A549 (cell line): Measurements from ENCODE around the gene FGFR2. TPM values are rescaled to one million over a fixed set of nuclear protein-coding genes. Genes with fewer than 3 reads are reported as not detected.

Source experiments
- ATAC-seq, 2 experiments: fragments of 200-7000 bp in 1 of 2; fragments of >200 bp in 1 of 2; cut with Nextera tagmentation in 1 of 2; cut with Tn5 transposase in 1 of 2; 3 replicates each; pipeline versions ENCODE4 v1.8.0 to v1.9.1; 2018 to 2020; ENCODE audit warnings: mild to moderate bottlenecking in 1 of 2, moderate library complexity in 1 of 2
- CTCF ChIA-PET: fragments of 300-600 bp; sonication (Branson Sonifier 250); formaldehyde crosslinking; extraction: SDS; loops from one replicate; lab custom pipeline; 2021; ENCODE audit warnings: antibody characterized with exemption, inconsistent platforms; lab: Yijun Ruan, JAX
- POLR2A ChIA-PET: fragments of 350-600 bp; formaldehyde crosslinking; extraction: SDS; loops from one replicate; lab custom pipeline; 2021; ENCODE audit warnings: antibody characterized with exemption, inconsistent platforms; lab: Yijun Ruan, JAX
- DNase-seq, 2 experiments: peaks; one replicate each; pipeline versions ENCODE4 v3.0.0 to v3.0.0-alpha.2; 2011 to 2016; ENCODE audit warnings: low read depth in 1 of 2, low spot score in 1 of 2
- FAIRE-seq: peaks from 2 replicates; lab custom pipeline; 2011; peaks lifted over from hg19 to GRCh38; lab: Jason Lieb, UNC
- H3K27ac ChIP-seq, 2 experiments: fragments of >200 bp; sonication (Bioruptor Twin); formaldehyde crosslinking; 3 replicates each; pipeline ENCODE4 v1.5.1; 2016 to 2017
- H3K4me1 ChIP-seq: fragments of >200 bp; sonication (Bioruptor Twin); formaldehyde crosslinking; 3 replicates; pipeline ENCODE4 v1.6.1; 2016
- H3K4me2 ChIP-seq: fragments of >200 bp; sonication (Bioruptor Twin); formaldehyde crosslinking; 3 replicates; pipeline ENCODE4 v1.6.1; 2016
- H3K4me3 ChIP-seq: fragments of >200 bp; sonication (Bioruptor Twin); formaldehyde crosslinking; 3 replicates; pipeline ENCODE4 v1.5.1; 2016
- H3K9me3 ChIP-seq: fragments of >200 bp; sonication (Bioruptor Twin); formaldehyde crosslinking; 3 replicates; pipeline ENCODE4 v1.6.1; 2016
- BHLHE40 ChIP-seq: IDR thresholded peaks from 2 replicates; pipeline ENCODE4 v1.6.1; 2012; ENCODE audit warnings: low read depth, low read length, inconsistent platforms
- CEBPB ChIP-seq, 2 experiments: fragments of >200 bp in 1 of 2; sonication (Bioruptor Twin) in 1 of 2; formaldehyde crosslinking in 1 of 2; IDR thresholded peaks; 2 replicates each; pipeline ENCODE4 v1.6.1; 2012 to 2016
- CHD2 ChIP-seq: fragments of 150-350 bp; IDR thresholded peaks from 2 replicates; pipeline ENCODE4 v1.6.1; 2014; ENCODE audit warnings: low read length; ENCODE audit not compliant: partially characterized antibody
- CTCF ChIP-seq: fragments of >200 bp; sonication (Bioruptor Twin); formaldehyde crosslinking; IDR thresholded peaks from 3 replicates; pipeline ENCODE4 v1.5.1; 2016
- EHMT2 ChIP-seq: fragments of 200-600 bp; sonication (generic); IDR thresholded peaks from 2 replicates; pipeline ENCODE4 v1.6.1; 2016; ENCODE audit warnings: antibody characterized with exemption, low read depth, mild to moderate bottlenecking, moderate library complexity
- ESRRA ChIP-seq: fragments of 150-350 bp; IDR thresholded peaks from 2 replicates; pipeline ENCODE4 v1.6.1; 2014; ENCODE audit warnings: mild to moderate bottlenecking, low read length, borderline replicate concordance
- FOSB ChIP-seq: fragments of 250-450 bp; sonication (Bioruptor Pico); IDR thresholded peaks from 2 replicates; pipeline ENCODE4 v1.5.0; 2020; ENCODE audit warnings: mild to moderate bottlenecking, moderate library complexity
- FOXS1 ChIP-seq: fragments of 250-450 bp; sonication (Bioruptor Pico); IDR thresholded peaks from 2 replicates; pipeline ENCODE4 v1.5.0; 2020; ENCODE audit warnings: mild to moderate bottlenecking, moderate library complexity
- GATA3 ChIP-seq: IDR thresholded peaks from 2 replicates; pipeline ENCODE4 v1.6.1; 2012; ENCODE audit warnings: borderline replicate concordance
- HMGXB4 ChIP-seq: fragments of 250-450 bp; sonication (Bioruptor Pico); IDR thresholded peaks from 2 replicates; pipeline ENCODE4 v1.5.0; 2021; ENCODE audit warnings: mild to moderate bottlenecking, moderate library complexity, borderline replicate concordance
- JUN ChIP-seq, 2 experiments: fragments of >200 bp; sonication (Bioruptor Twin); formaldehyde crosslinking; IDR thresholded peaks; 2 replicates in 1 of 2; 3 replicates in 1 of 2; pipeline ENCODE4 v1.6.1; 2016 to 2017
- JUNB ChIP-seq: fragments of >200 bp; sonication (Bioruptor Twin); formaldehyde crosslinking; IDR thresholded peaks from 2 replicates; pipeline ENCODE4 v1.6.1; 2016
- KDM1A ChIP-seq: fragments of 200-600 bp; sonication (generic); IDR thresholded peaks from 2 replicates; pipeline ENCODE4 v1.6.1; 2016; ENCODE audit warnings: low read depth, mild to moderate bottlenecking
- KDM5A ChIP-seq: fragments of 200-600 bp; sonication (generic); IDR thresholded peaks from 2 replicates; pipeline ENCODE4 v1.6.1; 2016; ENCODE audit warnings: antibody characterized with exemption, mild to moderate bottlenecking
- MAFK ChIP-seq: fragments of 450-650 bp; IDR thresholded peaks from 2 replicates; pipeline ENCODE4 v1.6.1; 2014; ENCODE audit not compliant: partially characterized antibody
- MYC ChIP-seq: IDR thresholded peaks from 2 replicates; pipeline ENCODE4 v1.6.1; 2012; ENCODE audit warnings: mild to moderate bottlenecking, inconsistent platforms, low read length, improper control_type of control experiment, borderline replicate concordance
- NFE2L2 ChIP-seq: fragments of 150-350 bp; conservative IDR thresholded peaks from 2 replicates; pipeline ENCODE4 v1.6.1; 2014; ENCODE audit warnings: low read length
- NPAS2 ChIP-seq: fragments of 250-450 bp; sonication (Bioruptor Pico); IDR thresholded peaks from 2 replicates; pipeline ENCODE4 v1.8.0; 2022; ENCODE audit warnings: mild to moderate bottlenecking, moderate library complexity, borderline replicate concordance
- PBX3 ChIP-seq: IDR thresholded peaks from 2 replicates; pipeline ENCODE4 v1.6.1; 2012
- PHF8 ChIP-seq: fragments of 200-600 bp; sonication (generic); IDR thresholded peaks from 2 replicates; pipeline ENCODE4 v1.6.1; 2016; ENCODE audit warnings: low read depth, mild to moderate bottlenecking, antibody characterized with exemption, moderate library complexity, borderline replicate concordance
- POLR2A ChIP-seq: IDR thresholded peaks from 2 replicates; pipeline ENCODE4 v1.6.1; 2012; ENCODE audit warnings: mild to moderate bottlenecking, low read length
- RAD21 ChIP-seq, 2 experiments: fragments of >200 bp in 1 of 2; sonication (Bioruptor Twin) in 1 of 2; formaldehyde crosslinking in 1 of 2; IDR thresholded peaks in 1 of 2; conservative IDR thresholded peaks in 1 of 2; 2 replicates in 1 of 2; 3 replicates in 1 of 2; pipeline ENCODE4 v1.6.1; 2012 to 2018; ENCODE audit warnings: inconsistent platforms in 1 of 2
- RARB ChIP-seq: fragments of 250-450 bp; sonication (Bioruptor Pico); IDR thresholded peaks from 2 replicates; pipeline ENCODE4 v1.8.0; 2021; ENCODE audit warnings: mild to moderate bottlenecking, moderate library complexity
- RCOR1 ChIP-seq: fragments of 150-350 bp; IDR thresholded peaks from 2 replicates; pipeline ENCODE4 v1.6.1; 2014; ENCODE audit warnings: antibody characterized with exemption, low read length, low read depth
- RNF2 ChIP-seq: fragments of 200-600 bp; sonication (generic); IDR thresholded peaks from 2 replicates; pipeline ENCODE4 v1.6.1; 2016; ENCODE audit warnings: low read depth, mild to moderate bottlenecking, antibody characterized with exemption, moderate library complexity, borderline replicate concordance
- SREBF2 ChIP-seq: fragments of 450-650 bp; IDR thresholded peaks from 2 replicates; pipeline ENCODE4 v1.6.1; 2014; ENCODE audit warnings: mild to moderate bottlenecking, moderate library complexity
- ZC3H11A ChIP-seq: fragments of 450-650 bp; IDR thresholded peaks from 2 replicates; pipeline ENCODE4 v1.6.1; 2014; ENCODE audit warnings: antibody characterized with exemption, mild to moderate bottlenecking
- WGBS: methylation state at CpG from one replicate; pipeline ENCODE4 v1.1.6; 2017; ENCODE audit errors: missing lambda C conversion rate; 5-methylcytosine and 5-hydroxymethylcytosine counted together
- polyA plus RNA-seq, 4 experiments: library from polyadenylated mRNA; depleted of rRNA in 3 of 4; stranded (reverse); fragments of >200 nt; fragmentation: RNase III in 1 of 4; extraction: RNeasy Plus Mini Kit Qiagen cat#74134 plus additional on column Dnase treatment in 1 of 4; gene quantifications; 2 replicates in 3 of 4; 3 replicates in 1 of 4; pipeline ENCODE4 v1.2.3, GENCODE V29; 2011 to 2017
- TF ChIP-seq, protein P1 (sequence below): fragments of >200 bp; sonication (Bioruptor Twin); formaldehyde crosslinking; IDR thresholded peaks from 2 replicates; pipeline ENCODE4 v1.6.1; 2016
- TF ChIP-seq, protein P2 (sequence below): fragments of 150-350 bp; IDR thresholded peaks from 2 replicates; pipeline ENCODE4 v1.6.1; 2014; ENCODE audit warnings: low read depth, mild to moderate bottlenecking, low read length

FGFR2 gene
- polyA plus RNA-seq, 2 of the 4 experiments (the other 2 are of a cell fraction), result 0.16 to 0.22 TPM

DNA sequence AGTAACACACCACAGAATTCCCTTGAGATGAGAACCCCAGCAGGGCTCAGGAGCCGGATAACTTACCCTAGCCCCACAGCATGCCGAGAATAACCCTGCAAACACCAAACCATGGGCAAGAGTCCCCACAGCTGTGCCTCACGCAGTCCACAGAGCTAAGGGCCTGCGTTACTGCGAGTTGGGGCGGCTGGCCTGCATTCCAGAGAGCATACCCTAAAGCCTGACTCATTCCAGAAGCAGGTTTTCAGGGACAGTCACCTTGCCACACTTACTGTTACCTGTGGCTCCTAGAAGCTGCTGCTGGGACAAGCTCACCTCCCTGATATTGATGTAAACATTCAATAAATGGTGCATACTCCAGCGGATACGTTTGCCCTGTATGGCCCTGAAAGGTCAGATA, 18.6 kb downstream of the FGFR2 start:
- no peak for DNase-seq
- TF ChIP-seq PHF8 (no peak), POLR2A (no peak), HMGXB4 (CRISPR knock-in tag) (no peak), ESRRA (no peak), EHMT2 (no peak), SREBF2 (no peak), RCOR1 (no peak), CHD2 (no peak), ZC3H11A (no peak), RAD21 (conservative IDR thresholded peaks at IDR 0.05 in 1 of 2, IDR thresholded peaks at IDR 0.05 in 1 of 2) (no peak), FOXS1 (no peak), GATA3 (no peak)
- TF ChIP-seq, protein P1, sequence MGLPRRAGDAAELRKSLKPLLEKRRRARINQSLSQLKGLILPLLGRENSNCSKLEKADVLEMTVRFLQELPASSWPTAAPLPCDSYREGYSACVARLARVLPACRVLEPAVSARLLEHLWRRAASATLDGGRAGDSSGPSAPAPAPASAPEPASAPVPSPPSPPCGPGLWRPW, result no peak
- TF ChIP-seq, all 56 proteins: peak for 0
- FAIRE-seq (no peak), ATAC-seq (no peak)
- Histone ChIP-seq H3K4me2 (no peak overlapping the region), H3K4me3 (no peak overlapping the region), H3K4me1 (no peaks in the 10 kb centered on the region), H3K9me3 (no peaks in the 10 kb centered on the region), H3K27ac (no peak overlapping the region)
- 51% methylated on average over 5 of the region's 8 CpGs for WGBS
- POLR2A ChIA-PET, result no interaction called here
- CTCF ChIA-PET, result interaction anchor here (1.2 kb wide), 1 partner anchor 29 kb away, joined by 4 read pairs; no protein-coding TSS in a partner anchor

DNA sequence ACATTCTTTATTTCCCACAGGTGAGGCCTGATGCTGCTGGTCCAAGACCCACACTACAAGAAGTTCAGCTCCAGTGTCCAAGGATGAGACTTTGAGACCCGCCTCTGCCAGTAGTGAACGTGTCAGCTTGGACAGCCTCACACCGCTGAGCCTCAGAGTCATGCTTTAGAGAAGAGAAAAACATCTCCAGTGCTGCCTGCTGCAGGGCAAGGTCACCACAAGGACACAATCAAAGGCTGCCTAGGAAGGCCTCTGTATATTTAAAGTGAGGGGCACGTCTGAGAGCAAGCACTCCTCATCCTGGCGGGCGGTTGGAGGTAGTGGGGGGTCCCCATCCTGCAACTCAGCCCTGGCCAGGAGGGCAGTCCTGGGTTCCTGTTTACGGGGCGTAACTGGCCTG, 19.3 kb downstream of the FGFR2 start:
- TF ChIP-seq MAFK (no peak), CEBPB (IDR thresholded peaks at IDR 0.05) (no peak), GATA3 (no peak), RARB (CRISPR knock-in tag) (no peak), KDM1A (no peak), RNF2 (no peak), NFE2L2 (no peak), JUN (IDR thresholded peaks at IDR 0.05) (no peak), BHLHE40 (no peak), JUNB (no peak), KDM5A (no peak), MYC (no peak), PBX3 (no peak), CTCF (no peak), NPAS2 (CRISPR knock-in tag) (no peak), FOSB (CRISPR knock-in tag) (no peak), ZC3H11A (no peak)
- TF ChIP-seq, protein P2, sequence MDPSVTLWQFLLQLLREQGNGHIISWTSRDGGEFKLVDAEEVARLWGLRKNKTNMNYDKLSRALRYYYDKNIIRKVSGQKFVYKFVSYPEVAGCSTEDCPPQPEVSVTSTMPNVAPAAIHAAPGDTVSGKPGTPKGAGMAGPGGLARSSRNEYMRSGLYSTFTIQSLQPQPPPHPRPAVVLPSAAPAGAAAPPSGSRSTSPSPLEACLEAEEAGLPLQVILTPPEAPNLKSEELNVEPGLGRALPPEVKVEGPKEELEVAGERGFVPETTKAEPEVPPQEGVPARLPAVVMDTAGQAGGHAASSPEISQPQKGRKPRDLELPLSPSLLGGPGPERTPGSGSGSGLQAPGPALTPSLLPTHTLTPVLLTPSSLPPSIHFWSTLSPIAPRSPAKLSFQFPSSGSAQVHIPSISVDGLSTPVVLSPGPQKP, result no peak
- ATAC-seq (no peak), DNase-seq (no peak), FAIRE-seq (no peak)
- H3K4me2 ChIP-seq, result no peak overlapping the region
- WGBS, result 66% methylated on average over 8 of the region's 8 CpGs
- H3K4me3 ChIP-seq, result no peak overlapping the region
- ChIA-PET POLR2A (no interaction called here), CTCF (interaction anchor here (1.2 kb wide), 1 partner anchor 30 kb away, joined by 4 read pairs; no protein-coding TSS in a partner anchor)
- no peak overlapping the region for H3K27ac ChIP-seq
- H3K4me1 ChIP-seq, result no peaks in the 10 kb centered on the region
- H3K9me3 ChIP-seq, result no peaks in the 10 kb centered on the region
